A673 (cell line): ENCODE results near the gene ARL6IP1. TPM values are rescaled to one million over a fixed set of nuclear protein-coding genes. Genes with fewer than 3 reads are reported as not detected.

Experiments
- BruUV-seq: library from RNA; stranded (reverse); fragments of 400-500 nt; replicated peaks from 2 replicates; lab custom pipeline; 2021; lab: Mats Ljungman, UMichigan
- CTCF ChIA-PET: fragments of 300-600 bp; sonication (Branson Sonifier 250); formaldehyde crosslinking; loops from one replicate; lab custom pipeline; 2022; ENCODE audit warnings: antibody characterized with exemption; lab: Charles Lee
- POLR2A ChIA-PET: fragments of 300-600 bp; sonication (Branson Sonifier 250); formaldehyde crosslinking; loops from one replicate; lab custom pipeline; 2022; ENCODE audit warnings: antibody characterized with exemption; ENCODE audit not compliant: low non-redundant PET; lab: Charles Lee
- DNase-seq: peaks from one replicate; pipeline ENCODE4 v3.0.0-alpha.2; 2015; ENCODE audit warnings: low spot score
- H3K27ac ChIP-seq: fragments of 200-600 bp; sonication (generic); 2 replicates; pipeline ENCODE4 v1.5.1; 2016; ENCODE audit warnings: mixed run types, low read depth, mild to moderate bottlenecking, mixed read lengths, antibody characterized with exemption, low read length; ENCODE audit not compliant: poor library complexity, severe bottlenecking
- H3K27me3 ChIP-seq: fragments of 200-600 bp; sonication (generic); replicated peaks from 2 replicates; pipeline ENCODE4 v1.6.1; 2017; ENCODE audit warnings: mixed run types, low read depth, mild to moderate bottlenecking, mixed read lengths, antibody characterized with exemption, low read length; ENCODE audit not compliant: insufficient read depth, poor library complexity
- H3K36me3 ChIP-seq: fragments of 200-600 bp; sonication (generic); 2 replicates; pipeline ENCODE4 v1.6.1; 2016; ENCODE audit warnings: mixed run types, mild to moderate bottlenecking, mixed read lengths, antibody characterized with exemption, low read length; ENCODE audit not compliant: insufficient read depth, poor library complexity, severe bottlenecking
- H3K4me1 ChIP-seq: fragments of 200-600 bp; sonication (generic); 2 replicates; pipeline ENCODE4 v1.6.1; 2017; ENCODE audit warnings: mixed run types, mild to moderate bottlenecking, mixed read lengths, antibody characterized with exemption, low read length; ENCODE audit not compliant: insufficient read depth, poor library complexity, severe bottlenecking
- H3K4me3 ChIP-seq: fragments of 200-600 bp; sonication (generic); 2 replicates; pipeline ENCODE4 v1.5.1; 2016; ENCODE audit warnings: low read depth, mixed run types, mild to moderate bottlenecking, mixed read lengths, low read length; ENCODE audit not compliant: poor library complexity, severe bottlenecking
- H3K9me3 ChIP-seq: fragments of 200-600 bp; sonication (generic); 2 replicates; pipeline ENCODE4 v1.6.1; 2016; ENCODE audit warnings: mixed run types, low read depth, mild to moderate bottlenecking, mixed read lengths, antibody characterized with exemption, low read length; ENCODE audit not compliant: poor library complexity, severe bottlenecking
- CTCF ChIP-seq: fragments of 300-800, 200-600 bp; sonication (generic); conservative IDR thresholded peaks from 2 replicates; pipeline ENCODE4 v1.5.1; 2017; ENCODE audit warnings: low read depth, mild to moderate bottlenecking, antibody characterized with exemption, low read length, moderate library complexity, mixed read lengths
- EZH2 ChIP-seq: fragments of 200-600 bp; sonication (generic); IDR thresholded peaks from 2 replicates; pipeline ENCODE4 v1.6.1; 2017; ENCODE audit warnings: borderline replicate concordance, low read depth, mild to moderate bottlenecking, mixed read lengths, antibody characterized with exemption, low read length; ENCODE audit not compliant: poor library complexity, severe bottlenecking
- intact Hi-C: fragments of 100-400 bp; cut with micrococcal nuclease; formaldehyde crosslinking; loops from one replicate; pipeline ENCODE4 v1.10.0; 2022; ENCODE audit not compliant: unreplicated experiment
- total RNA-seq: library from RNA; stranded (reverse); gene quantifications from 2 replicates; pipeline ENCODE4 v1.2.3, GENCODE V29; 2021

ARL6IP1 gene
- total RNA-seq, 1 experiment from 2014 or later, result 223 TPM

DNA sequence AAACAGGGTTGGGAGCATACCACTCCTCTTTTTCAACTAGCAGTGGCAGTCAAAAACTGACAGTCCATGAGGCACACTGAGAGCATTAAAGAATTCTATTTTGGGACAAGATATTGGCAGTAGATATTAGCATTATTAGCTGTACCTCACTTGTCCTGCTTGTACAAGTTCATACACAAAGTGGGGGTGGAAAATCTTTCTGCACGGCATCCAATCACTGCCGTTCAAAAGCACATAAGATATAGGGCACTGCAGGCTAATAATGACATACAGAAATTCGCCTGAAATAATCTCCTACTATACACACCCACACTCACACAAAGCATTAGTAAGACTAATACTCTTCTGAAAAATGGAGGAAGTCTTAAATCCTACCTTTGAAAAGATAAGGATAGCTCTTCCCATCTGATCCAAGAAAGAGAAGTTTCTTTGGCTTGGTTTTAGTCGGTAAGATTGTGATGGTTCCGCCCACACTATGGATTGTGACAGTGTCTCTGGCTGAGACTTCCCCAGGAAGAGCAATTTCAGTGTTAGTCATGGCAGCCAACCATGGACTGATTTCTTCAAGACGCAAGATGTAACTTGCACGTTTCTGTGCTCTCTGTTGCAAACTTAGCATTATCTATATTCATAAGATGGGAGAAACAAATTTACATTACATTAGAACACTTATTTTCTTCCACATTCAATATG is 40.6 kb upstream of the ARL6IP1 start:
- ChIA-PET CTCF (no interaction called here), POLR2A (no interaction called here)
- DNase-seq, result peak; percentile 24
- no peaks in the 10 kb centered on the region for H3K4me1 ChIP-seq
- TF ChIP-seq CTCF, result no peak
- TF ChIP-seq EZH2, result no peak
- H3K9me3 ChIP-seq, result no peaks in the 10 kb centered on the region
- H3K27me3 ChIP-seq, result no peaks in the 10 kb centered on the region
- intact Hi-C loops, result no loop called here
- H3K4me3 ChIP-seq, result no peak overlapping the region
- no peak overlapping the region for H3K27ac ChIP-seq
- BruUV-seq, result no TSS peak
- H3K36me3 ChIP-seq, result peaks cover 77% of the 10 kb centered on the region

- Histone ChIP-seq H3K27ac (no peak overlapping the region), H3K27me3 (no peaks in the 10 kb centered on the region), H3K9me3 (no peaks in the 10 kb centered on the region), H3K4me3 (no peak overlapping the region), H3K4me1 (no peaks in the 10 kb centered on the region), H3K36me3 (peaks cover 79% of the 10 kb centered on the region)
- ChIA-PET CTCF (no interaction called here), POLR2A (no interaction called here)
- TF ChIP-seq EZH2 (no peak), CTCF (no peak)
- no TSS peak for BruUV-seq
- DNase-seq, result no peak
- intact Hi-C loops, result loop anchor here (10.0 kb wide), 1 partner anchor 55 kb away; no protein-coding TSS in a partner anchor
Observed at GRCh38 chr16:18839555-18839954, 38.2 kb upstream of the ARL6IP1 start.

DNA sequence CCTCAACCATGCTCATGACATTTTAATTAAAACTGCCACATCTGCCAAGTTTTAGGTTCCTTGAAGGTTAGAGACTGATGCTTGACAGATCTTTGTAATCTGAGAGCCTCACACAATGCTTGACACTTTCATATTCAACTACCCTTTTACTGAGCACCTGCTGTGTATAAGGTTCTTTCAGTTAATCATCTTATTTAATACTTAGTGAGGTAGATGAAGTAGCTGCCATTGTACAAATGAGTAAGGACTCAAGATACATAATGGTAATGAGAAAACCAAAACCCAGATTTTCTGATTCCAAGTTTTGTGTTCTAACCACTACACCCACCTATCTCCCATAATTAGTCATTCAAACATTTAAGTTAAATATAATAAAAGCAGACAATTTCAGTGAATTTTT is 35.4 kb upstream of the ARL6IP1 start:
- Histone ChIP-seq H3K27ac (no peak overlapping the region), H3K9me3 (no peaks in the 10 kb centered on the region), H3K4me3 (no peak overlapping the region), H3K27me3 (no peaks in the 10 kb centered on the region), H3K4me1 (peaks cover 11% of the 10 kb centered on the region), H3K36me3 (peaks cover 99% of the 10 kb centered on the region)
- intact Hi-C loops, result loop anchor here (10.0 kb wide), 1 partner anchor 58 kb away; no protein-coding TSS in a partner anchor
- no peak for DNase-seq
- TF ChIP-seq CTCF, result no peak
- TF ChIP-seq EZH2, result no peak
- ChIA-PET CTCF (no interaction called here), POLR2A (no interaction called here)
- BruUV-seq, result no TSS peak
